Gastrocnemius medialis (tissue), 4 donors: ENCODE results near the gene ACKR2.

ENCODE experiments used
- POLR2A ChIP-seq, 2 donors: fragments of 450-650 bp; IDR thresholded peaks; one replicate each; pipeline ENCODE4 v1.6.1; 2017; ENCODE audit warnings: antibody characterized with exemption in 2 of 2, mild to moderate bottlenecking in 2 of 2, moderate library complexity in 2 of 2
- TF ChIP-seq, protein P1 (sequence below), 5 experiments: fragments of 450-650 bp in 3 of 5; fragments of 200-600 bp in 2 of 5; sonication (generic) in 2 of 5; IDR thresholded peaks in 4 of 5; conservative IDR thresholded peaks in 1 of 5; 1 replicate in 4 of 5; 2 replicates in 1 of 5; pipeline ENCODE4 v1.5.1; 2016 to 2019; ENCODE audit warnings: antibody characterized with exemption in 5 of 5, mild to moderate bottlenecking in 3 of 5, moderate library complexity in 3 of 5

DNA sequence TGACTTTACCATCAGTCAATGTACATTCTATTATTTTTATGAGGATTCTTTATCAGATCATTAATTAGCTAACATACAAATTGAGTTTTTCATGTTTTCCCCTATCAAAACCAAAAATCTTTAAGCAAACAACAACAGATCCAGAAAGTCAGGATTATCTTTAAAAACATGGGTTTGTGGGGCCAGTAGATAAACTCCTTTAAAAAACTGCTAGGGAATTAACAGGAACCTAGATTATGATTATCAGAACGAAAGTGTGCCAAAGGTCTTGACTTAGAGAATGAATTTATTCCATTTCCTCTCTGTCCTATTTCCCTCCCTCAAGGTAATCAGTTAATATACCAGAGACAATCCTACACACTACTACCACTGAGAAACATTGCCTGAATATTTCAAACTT lies 23.0 kb upstream of the ACKR2 start:
- TF ChIP-seq, protein P1, sequence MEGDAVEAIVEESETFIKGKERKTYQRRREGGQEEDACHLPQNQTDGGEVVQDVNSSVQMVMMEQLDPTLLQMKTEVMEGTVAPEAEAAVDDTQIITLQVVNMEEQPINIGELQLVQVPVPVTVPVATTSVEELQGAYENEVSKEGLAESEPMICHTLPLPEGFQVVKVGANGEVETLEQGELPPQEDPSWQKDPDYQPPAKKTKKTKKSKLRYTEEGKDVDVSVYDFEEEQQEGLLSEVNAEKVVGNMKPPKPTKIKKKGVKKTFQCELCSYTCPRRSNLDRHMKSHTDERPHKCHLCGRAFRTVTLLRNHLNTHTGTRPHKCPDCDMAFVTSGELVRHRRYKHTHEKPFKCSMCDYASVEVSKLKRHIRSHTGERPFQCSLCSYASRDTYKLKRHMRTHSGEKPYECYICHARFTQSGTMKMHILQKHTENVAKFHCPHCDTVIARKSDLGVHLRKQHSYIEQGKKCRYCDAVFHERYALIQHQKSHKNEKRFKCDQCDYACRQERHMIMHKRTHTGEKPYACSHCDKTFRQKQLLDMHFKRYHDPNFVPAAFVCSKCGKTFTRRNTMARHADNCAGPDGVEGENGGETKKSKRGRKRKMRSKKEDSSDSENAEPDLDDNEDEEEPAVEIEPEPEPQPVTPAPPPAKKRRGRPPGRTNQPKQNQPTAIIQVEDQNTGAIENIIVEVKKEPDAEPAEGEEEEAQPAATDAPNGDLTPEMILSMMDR (IDR thresholded peaks at IDR 0.05 in 4 of 5, conservative IDR thresholded peaks at IDR 0.05 in 1 of 5), result no peak
- no peak for TF ChIP-seq POLR2A (IDR thresholded peaks at IDR 0.05)
